ENCODE results near the gene ANKS6.

The ANKS6 gene

DNA sequence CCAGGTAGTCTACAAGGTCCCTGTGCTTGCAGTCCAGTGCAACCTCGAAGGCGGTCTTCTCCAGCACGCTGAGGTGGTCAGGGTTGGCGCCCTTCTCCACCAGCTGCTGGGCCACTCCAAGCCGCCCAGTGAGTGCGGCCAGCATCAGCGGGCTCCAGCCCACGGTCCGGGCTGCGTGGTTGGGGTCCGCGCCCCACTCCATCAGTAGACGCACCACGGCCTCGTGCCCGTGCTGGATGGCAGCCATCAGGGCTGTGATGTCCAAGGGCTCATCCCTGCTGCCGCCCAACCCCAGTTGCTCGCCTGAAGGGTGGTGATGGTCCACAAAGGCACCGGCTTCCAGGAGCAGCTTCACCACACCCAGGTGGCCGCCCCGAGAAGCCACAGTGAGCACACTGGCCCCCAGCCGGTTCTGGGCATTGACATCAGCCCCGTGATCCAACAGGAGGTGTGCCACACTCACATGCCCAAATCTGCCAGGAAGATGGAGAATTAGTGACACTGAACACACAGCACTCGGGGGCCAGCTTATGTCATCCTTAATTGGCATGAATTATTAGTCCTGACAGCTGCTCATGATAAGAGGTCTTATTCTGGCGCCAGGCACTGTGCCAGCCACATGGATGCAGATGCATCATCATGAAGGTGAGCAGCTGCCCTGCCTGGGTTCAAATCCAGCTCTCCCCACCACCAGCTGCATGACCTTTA, 6.1 kb downstream of the ANKS6 start:
- ChIA-PET CTCF (interaction anchor here (0.7 to 7.0 kb wide), 9 partner anchors 11 to 672 kb away, joined by 3 to 50 read pairs (median 5); no protein-coding TSS in a partner anchor), POLR2A (no interaction called here)
- no peak for DNase-seq (ENCODE audit: extremely low spot score)
- TF ChIP-seq CTCF (IDR thresholded peaks at IDR 0.05; ENCODE audit: control extremely low read depth, extremely low read depth, low read depth, missing control alignments): no peak

DNA sequence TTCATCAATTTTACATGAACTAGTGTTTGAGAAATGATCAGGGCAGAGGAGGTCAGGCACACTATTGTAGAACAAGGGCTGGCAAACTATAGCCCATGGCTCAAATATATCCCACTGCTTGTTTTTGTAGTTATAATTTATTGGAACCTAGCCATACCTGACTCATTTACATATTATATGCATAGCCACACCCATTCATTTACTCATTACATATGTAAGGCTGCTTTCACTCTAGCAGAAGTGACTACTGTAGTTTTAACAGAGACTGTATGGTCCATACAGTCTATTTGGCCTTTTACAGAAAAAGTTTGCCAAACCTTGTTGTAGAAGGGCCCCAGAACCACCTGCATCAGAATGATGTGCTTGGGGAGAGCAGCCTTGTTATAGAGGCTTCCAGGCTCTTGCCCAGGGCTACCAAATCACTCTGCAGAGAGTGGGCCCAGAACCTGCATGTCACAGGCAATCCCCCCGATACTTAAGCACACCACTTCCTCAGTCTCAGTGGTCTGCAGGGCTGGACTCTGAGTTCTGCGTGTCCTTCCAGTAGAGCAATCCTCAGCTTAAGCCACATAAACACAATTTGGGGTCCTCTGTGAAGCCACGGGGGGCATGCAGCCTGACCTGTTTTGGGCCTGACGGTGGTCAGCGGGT, 6.7 kb downstream of the ANKS6 start:
- CTCF ChIA-PET: interaction anchor here (1.3 to 7.0 kb wide), 3 partner anchors 12 to 474 kb away, joined by 3 to 50 read pairs (median 5); no protein-coding TSS in a partner anchor
- no peak for TF ChIP-seq CTCF (IDR thresholded peaks at IDR 0.05; ENCODE audit: control extremely low read depth, extremely low read depth, low read depth, missing control alignments)
- no peak for DNase-seq (ENCODE audit: extremely low spot score)
- POLR2A ChIA-PET: no interaction called here

DNA sequence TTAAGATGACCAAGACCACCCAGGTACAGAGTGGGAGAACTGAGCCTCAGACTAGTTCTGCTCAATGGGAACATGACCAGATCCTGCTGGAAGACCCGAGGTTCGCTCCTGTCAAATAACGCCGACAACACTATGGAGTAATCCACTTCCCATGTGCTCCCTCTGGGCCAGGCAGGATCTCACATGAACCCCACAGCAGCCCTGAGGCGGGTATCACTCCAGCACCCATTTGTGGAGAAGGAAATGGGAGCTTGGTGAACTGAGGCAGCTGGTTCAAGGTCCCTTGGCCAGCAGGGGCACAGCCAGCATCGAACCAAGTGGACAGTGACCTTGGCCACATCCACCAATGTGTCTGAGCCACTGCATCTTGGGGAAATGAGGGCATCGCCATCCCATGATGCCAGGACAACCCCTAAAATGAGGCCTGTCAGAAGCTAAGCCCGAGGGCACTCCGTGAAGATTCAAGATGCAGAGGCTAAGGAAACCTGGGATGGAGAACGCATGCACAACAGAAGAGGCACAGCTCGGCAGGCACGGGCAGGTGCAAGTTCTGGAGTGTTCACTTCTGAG, 8.5 kb downstream of the ANKS6 start:
- TF ChIP-seq CTCF (IDR thresholded peaks at IDR 0.05; ENCODE audit: control extremely low read depth, extremely low read depth, low read depth, missing control alignments): no peak
- ChIA-PET POLR2A (no interaction called here), CTCF (interaction anchor here (1.1 to 5.8 kb wide), 3 partner anchors 10 to 251 kb away, joined by 3 to 52 read pairs (median 5); no protein-coding TSS in a partner anchor)
- no peak for DNase-seq (ENCODE audit: extremely low spot score)

DNA sequence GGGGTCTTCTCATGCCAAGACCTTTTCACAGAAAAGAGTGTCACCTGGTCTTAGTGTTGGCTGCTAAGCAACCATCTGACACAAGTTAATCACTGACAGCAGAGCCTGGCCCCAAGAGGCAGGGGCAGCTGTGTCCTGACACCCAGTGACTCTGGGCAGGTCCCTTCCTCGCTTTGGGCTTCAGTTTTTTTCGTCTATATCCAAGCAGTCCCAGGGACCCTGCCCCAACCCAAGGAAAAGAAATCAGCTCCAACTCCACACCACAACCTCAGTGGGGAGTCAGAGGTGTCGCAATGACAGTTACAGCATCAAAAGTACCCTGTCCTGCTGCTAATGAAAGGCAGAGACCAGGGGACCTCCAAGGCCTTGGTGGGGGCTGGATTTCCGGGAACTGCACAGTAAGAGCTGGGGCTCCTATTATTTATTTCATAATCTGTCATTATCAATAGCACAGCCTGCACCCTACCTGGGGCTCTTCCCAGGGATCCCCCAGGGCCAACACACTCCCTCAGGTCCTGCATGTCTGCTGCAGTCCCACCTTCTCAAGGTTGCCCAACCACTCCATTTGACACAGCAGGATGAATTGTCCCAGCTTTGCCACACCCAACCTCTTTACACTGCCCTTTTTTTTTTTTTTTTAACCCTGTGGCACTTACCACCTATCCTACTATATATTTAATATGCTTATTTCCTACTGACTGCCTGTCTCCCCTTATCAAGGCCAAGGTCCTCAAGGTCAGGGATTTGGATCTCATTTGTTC, 9.4 kb downstream of the ANKS6 start:
- POLR2A ChIA-PET: no interaction called here
- TF ChIP-seq CTCF (IDR thresholded peaks at IDR 0.05; ENCODE audit: control extremely low read depth, extremely low read depth, low read depth, missing control alignments): no peak

DNA sequence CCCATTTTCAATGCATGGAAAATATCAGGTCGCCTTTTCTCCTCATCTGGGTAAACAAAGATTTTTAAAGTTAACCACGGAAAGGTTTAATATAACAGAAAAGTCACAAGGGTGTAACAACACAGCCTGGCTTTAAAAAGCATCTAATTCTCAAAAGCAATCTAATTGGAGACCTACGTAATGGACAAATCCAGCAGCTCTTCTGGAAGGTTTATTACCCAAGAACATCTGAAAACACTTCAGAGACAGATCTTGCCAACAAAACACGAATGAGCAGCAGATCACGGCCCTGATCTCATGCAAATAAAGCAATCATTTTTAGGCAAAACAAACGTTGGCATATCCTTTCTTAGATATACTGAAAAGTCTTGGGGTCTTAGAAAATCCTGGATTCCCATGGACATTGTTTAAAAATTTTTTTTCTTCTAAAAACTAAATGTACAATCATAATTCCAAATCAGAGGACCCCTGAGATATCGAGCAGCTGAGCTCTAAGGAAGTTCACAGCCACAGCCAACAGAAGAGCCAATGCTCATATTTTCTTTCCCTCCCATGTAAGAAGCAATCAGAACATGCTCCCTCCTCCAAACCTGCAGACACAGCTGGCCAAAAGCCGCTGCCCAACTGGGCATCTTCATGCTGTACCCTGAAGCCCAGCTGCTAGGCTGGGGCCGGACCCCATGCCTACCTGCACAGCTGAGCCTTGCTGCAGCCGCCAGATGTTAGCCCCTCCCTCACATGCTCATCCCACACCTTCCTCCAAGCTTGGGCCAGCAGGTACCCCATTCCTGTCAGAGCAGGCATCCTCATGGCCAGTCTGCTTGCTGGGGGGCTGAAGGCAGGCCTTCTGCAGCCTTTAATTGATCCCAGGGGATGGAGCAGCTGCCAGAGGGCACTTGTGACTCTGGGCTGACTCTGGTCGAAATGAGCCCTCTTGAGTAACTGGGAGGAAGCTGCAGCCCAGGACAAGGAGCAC, 11.2 kb downstream of the ANKS6 start:
- ChIA-PET POLR2A (no interaction called here), CTCF (interaction anchor here (1.0 to 5.8 kb wide), 4 partner anchors 7 to 19 kb away, joined by 3 to 52 read pairs (median 6); no protein-coding TSS in a partner anchor)
- no peak for DNase-seq (ENCODE audit: extremely low spot score)
- TF ChIP-seq CTCF (IDR thresholded peaks at IDR 0.05; ENCODE audit: control extremely low read depth, extremely low read depth, low read depth, missing control alignments): no peak

More for the DNA sequence above, 9.4 kb downstream of the ANKS6 start:
- DNase-seq (ENCODE audit: extremely low spot score): no peak
- CTCF ChIA-PET: interaction anchor here (1.1 to 5.8 kb wide), 2 partner anchors 12 to 250 kb away, joined by 3 to 52 read pairs; no protein-coding TSS in a partner anchor

All from GM10248 (cell line).